ENCODE measurements around the gene METTL27.

DNA sequence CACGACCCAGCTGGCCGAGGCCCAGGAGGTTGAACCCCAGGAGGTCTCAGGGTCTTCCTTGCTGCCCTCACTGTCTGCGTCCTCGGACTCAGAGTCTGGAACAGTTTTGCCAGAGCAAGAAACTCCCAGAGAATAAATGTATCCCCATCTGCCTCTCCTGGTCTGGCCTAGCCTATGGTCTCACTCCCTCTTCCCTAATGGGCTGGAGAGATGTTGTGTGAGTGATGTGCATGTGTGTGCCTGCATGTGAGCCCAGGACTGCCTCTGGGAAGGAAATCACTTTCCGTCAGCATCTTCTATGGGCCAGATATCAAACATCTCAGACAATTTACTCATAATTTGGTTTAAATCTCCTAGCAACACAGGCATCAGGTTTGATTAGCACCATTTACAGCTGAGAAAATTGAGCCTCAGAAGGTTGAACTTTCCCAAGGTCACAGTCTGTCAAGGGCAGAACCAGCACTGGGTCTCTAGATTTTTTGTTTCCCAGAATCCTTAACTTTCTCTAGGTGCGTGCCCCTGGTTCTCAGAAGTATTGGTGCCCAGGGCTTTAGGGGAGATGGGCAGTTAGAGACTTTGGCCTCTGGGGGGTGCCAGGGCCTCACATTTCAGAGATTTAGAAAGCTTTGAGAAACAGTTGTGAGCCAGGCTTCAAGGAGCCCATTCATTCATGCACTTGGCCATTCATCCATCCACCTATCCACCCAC is 23.6 kb upstream of the METTL27 start:
- TF ChIP-seq CTCF (conservative IDR thresholded peaks at IDR 0.05; ENCODE audit: low read depth in 2 of 2) = peak; percentile 62 to 76
- TF ChIP-seq CREB1 (CRISPR knock-in tag; IDR thresholded peaks at IDR 0.05; ENCODE audit: low read depth) = no peak
- TF ChIP-seq EZH2 (IDR thresholded peaks at IDR 0.05; ENCODE audit: low read depth, unreplicated experiment) = no peak
- TF ChIP-seq POLR2AphosphoS5 (IDR thresholded peaks at IDR 0.05; ENCODE audit: low read depth) = no peak
